ENCODE data around the gene PDGFRB.

DNA sequence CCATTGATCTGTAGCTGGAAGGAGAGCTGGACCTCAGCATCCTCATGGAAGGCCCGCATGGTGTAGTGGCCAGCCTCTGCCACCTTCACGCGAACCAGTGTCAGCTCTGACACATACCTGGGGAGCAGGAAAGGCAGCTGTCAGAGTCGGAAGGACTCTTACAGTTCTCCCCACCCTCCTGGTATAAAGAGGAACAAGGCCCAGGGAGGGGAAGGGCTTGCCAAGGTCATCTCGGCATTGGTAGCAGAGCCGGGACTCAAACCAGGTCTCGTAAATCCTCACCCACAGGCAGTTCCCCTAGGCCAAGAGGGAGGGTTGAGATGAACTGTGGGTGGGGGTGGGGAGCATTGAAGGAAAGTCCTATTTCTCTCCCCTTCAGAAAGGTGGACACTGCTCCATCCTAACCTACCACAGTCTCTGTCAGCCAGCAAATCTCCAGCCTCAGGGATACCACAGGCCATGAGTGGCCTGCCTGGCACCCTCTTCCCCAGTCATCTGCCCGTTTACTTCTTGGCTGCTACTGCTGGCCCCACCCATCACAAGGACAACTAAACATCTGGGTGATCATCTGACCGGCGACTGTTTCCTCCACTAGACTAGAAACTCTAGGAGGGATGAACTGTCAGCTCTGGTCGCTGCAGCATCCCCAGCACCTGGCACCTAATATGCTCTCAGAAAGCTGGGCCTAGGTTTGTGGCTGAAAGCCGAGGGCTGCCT is 23.5 kb downstream of the PDGFRB start:
- no peak for TF ChIP-seq POLR2A (IDR thresholded peaks at IDR 0.05)
- TF ChIP-seq, protein P1, sequence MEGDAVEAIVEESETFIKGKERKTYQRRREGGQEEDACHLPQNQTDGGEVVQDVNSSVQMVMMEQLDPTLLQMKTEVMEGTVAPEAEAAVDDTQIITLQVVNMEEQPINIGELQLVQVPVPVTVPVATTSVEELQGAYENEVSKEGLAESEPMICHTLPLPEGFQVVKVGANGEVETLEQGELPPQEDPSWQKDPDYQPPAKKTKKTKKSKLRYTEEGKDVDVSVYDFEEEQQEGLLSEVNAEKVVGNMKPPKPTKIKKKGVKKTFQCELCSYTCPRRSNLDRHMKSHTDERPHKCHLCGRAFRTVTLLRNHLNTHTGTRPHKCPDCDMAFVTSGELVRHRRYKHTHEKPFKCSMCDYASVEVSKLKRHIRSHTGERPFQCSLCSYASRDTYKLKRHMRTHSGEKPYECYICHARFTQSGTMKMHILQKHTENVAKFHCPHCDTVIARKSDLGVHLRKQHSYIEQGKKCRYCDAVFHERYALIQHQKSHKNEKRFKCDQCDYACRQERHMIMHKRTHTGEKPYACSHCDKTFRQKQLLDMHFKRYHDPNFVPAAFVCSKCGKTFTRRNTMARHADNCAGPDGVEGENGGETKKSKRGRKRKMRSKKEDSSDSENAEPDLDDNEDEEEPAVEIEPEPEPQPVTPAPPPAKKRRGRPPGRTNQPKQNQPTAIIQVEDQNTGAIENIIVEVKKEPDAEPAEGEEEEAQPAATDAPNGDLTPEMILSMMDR (IDR thresholded peaks at IDR 0.05) = no peak

Measured in right lobe of liver (tissue), 4 donors.